DMS 273 treated with DMSO at 0.1 percent for 48 hours (cell line): ENCODE measurements around the gene LAD1.

Experiments used
- DNase-seq: peaks from one replicate; lab custom pipeline; 2025; lab: John Stamatoyannopoulos, UW

LAD1 gene

DNA sequence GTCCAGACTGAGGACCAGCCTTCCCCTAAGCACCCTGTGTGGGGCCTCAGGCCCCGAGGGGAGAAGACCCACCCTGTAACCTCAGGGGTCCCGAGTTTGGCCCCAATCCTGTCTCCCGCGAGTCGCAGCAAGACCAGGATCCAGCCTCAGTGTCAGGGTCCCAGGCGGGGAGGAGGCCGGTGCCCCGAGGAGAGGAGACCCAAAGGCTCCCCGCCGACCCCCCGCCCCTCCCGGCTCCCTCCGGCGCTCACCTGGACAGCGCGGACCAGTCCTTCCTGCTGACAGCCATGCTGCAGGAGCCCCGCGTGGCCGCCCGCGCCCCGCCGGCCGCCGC is at the start of gene LAD1:
Gene LAD1 (minus strand): TSS at position 307 of the 334 bp plus-strand sequence. CDS start 18 bp downstream, at position 289.
- DNase-seq = no peak

DNA sequence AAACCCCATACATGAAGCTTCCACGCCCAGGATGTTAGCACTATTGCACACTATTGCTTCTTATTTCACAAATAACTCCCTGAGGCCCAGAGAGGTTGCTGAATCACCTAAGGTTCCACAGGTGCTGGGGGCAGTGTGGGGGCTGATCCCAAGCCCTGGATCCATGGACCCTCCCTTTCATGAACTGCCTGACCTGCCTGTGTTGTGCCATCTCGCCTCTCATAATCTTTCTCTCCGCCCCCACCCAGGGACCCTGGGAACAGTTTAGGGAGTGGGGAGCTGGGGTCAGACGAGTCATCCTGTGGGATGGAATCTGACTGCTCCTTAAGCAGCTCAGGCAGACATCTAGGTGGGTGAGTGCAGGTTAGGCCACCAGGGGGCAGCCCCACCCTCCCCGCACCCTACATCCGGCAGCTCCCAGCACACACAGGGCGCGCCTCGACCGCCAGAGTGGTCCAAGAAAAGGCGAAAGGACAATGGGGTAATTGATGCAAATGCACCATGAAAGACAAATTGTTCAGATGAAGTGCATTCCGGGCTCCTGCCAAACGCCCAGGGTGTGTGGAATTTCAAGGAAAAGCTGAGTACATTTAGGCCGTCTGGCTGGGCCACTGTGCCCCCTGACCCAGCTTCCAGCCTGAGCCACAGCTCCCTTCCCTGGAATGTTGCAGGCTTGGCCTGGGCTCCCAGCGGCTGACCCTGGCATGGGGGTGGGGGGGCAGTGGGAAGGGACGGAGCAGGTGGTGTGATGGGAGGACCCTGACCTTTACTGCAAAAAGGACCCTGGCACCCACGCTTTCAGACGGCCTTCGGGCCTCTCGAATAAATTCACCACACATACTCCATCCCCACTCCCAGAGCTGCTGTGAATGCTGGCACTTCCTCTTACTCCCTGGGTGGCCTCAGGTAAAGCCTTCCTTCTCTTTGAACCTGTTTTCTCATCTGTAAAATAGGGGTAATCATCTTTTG is 49.1 kb upstream of the LAD1 start:
- no peak for DNase-seq

GRCh38 chr1:201445310-201445709 is 46.2 kb upstream of the LAD1 start:
- no peak for DNase-seq

- no peak for DNase-seq
These were observed 45.7 kb upstream of the LAD1 start for GRCh38 chr1:201444792-201445191.

DNA sequence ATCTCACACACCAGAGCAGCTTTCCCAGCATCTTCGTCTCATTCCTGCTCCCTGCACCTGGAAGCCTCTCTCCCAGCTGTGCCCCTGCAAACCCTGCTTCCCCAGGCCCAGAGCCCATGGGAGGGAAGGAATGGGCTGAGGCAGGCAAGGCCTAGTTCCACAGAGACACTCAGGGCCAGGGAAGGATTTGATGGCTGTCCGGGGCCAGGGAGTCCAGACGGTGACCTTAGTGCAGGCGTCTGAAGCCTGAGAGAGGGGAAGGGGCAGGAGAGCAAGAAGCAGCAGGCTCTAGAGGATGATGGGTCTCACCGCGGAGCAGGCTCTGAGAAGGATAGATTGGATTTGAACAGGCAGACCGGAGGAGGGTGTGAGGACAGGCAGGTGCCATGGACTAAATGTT is 44.6 kb upstream of the LAD1 start:
- DNase-seq = no peak

DNA sequence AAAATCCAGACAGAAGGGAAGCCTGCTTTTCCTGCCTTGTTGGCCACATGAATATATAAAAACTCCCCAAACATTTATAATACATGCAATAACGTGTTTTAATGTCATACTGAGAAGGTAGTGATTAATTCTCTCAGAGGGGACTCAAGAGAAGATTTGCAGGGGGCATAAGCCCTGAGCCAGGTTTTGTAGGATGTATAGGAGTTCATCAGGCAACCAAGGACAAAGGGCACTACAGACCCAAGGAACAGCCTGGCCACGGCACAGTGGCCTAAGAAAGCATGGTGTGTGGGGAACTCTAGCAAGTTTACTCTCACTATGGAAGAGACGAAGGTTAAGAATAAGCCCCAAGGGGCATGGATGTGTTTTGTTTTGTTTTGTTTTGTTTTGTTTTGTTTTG is 37.8 kb upstream of the LAD1 start:
- no peak for DNase-seq

DNA sequence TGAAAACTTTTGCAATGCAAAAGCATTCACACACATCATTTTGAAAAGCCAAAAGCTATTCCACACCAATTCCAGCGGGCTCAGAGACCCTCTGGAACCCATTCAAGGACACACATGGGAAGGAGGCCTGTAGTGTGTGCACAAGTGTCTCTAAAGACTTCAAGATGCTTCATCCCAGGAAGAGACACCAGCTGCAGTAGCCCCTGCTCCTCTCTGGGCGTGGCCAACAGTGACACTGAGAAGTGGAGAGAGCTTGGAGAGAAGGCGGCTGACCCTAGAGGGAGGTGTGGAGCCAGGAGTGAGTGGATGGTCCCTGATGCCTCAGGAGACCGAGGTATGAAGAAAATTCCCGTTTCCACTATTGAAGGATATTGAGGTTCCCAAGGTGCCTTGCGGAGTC is 37.3 kb upstream of the LAD1 start:
- DNase-seq = no peak

DNA sequence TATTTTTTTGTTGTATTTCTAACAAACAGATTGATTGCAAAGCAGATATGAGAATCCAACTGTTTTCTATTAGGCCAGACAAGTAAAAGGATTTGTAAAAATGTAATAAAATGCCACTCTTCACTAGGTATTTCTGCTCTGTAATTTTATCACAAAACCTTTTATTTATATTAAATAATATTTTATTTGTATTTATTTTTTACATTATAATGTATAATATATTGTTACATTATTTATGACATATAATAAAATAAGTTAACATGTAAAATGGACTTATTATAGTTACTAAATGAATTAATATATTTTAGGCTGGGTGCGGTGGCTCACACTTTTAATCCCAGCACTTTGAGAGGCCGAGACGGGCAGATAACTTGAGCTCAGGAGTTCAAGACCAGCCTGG is 35.1 kb upstream of the LAD1 start:
- DNase-seq = no peak

DNA sequence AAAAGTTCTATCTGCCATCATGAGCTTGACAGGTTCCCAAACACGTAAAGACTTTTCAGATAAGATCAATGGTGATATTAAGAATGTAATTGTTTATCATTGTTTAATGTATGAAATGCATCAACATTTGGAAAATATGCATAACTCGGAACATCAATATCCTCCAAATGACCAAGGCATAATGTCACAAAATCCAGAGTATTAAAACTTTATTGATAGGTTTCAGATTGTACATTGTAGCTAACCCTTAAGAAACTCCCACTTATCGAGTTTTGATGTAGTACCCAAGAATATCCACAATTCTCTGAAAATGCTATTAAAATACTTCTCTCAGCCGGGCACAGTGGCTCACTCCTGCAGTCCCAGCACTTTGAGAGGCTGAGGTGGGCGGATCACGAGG is 34.5 kb upstream of the LAD1 start:
- DNase-seq = no peak

- DNase-seq = peak; percentile 68
These were observed 31.7 kb upstream of the LAD1 start for GRCh38 chr1:201430776-201431175.

DNA sequence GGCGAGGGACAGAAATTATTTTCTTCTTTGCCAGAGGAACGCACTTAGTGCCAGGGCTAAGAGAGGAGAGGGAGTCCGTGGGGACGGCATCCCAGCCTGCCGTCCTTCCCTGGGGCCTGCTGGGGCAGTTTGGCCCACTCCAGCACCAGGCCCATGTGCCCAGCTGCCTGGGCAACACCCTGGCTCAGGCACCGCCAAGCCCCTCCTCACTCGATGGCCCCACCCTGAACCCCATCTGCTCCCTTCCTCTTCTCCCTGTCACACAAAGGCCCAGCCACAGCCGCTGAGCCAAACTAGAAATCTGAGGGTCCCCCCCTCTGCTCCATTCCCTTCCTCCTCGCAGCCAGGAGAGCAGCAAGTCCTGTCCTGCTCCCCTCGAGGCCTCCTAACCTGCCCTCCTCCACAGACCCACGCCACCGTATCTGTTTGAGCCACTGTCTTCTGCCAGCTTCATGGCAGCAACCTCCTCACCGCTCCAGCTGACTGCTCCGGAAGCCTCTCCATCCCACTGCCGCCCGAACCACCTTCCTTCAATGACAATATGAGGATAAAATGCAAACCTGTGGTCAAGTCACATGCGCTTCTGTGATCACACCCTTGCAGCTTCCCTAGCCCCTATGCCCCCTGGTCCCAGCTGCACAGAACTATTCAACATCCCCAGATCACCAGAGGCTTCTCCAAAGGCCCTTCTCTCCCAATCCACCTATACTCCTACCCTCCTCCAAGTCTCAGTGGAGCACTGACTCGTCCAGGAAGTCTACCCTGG is 30.8 kb upstream of the LAD1 start:
- DNase-seq = no peak

DNA sequence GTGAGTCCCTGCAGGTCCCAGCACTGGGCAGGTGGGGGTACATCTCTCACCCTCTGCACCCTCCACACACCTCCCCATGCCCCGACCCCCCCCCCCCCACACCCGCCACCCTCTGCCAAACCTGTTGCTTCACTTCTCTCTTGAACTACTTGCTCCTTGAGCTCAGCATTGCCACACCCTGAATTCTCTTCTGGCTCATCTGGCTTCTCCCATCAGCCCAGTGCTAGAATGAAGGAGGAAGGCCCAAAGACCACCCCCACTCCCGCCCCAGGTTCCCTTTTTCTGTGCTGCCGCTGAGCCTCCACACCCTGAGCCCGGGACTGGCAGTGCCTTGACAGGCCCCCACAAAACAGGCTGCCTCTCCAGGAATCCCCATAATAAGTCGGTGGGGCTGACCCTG is 28.8 kb upstream of the LAD1 start:
- DNase-seq = no peak

GRCh38 chr1:201426479-201427310 is 27.6 kb upstream of the LAD1 start:
- DNase-seq = peak; percentile 67

DNA sequence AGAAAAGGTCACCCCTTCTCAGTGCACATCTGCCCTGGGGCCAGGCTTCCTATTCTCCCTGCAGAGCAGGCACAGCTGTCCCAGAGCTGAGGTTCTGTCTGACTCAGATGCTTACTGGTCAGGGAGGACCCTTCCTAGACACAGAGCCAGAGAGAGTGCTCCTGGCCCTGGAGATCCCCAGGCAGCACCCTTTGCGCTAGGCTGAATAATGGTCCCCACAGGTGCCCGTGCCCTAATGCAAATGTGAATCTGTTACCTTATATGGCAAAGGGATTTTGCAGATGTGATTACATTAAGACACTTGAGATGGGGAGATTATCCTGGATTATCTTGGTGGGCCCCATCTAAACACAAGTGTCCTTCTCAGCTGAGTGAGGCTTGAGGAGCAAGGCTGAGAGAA is 25.0 kb upstream of the LAD1 start:
- DNase-seq = no peak

DNA sequence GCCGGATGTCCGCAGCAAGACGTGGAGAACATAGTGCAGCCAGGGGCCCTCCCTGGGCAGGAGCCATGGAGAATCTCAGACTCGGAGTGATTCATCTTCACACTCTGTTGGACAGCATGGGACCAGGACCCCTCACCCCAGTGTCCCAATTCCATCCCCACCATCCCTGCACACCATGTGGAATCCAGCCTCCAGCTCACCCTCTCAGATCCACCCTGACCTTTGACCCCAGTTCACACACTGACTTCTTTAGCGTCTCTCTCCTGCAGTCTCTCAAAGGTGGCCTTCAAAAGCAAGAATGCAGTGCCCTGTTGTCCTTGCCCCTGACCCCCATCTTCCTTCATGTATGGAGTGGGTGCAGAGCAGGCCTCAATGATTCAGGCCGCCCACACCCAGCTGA is 24.5 kb upstream of the LAD1 start:
- no peak for DNase-seq

DNA sequence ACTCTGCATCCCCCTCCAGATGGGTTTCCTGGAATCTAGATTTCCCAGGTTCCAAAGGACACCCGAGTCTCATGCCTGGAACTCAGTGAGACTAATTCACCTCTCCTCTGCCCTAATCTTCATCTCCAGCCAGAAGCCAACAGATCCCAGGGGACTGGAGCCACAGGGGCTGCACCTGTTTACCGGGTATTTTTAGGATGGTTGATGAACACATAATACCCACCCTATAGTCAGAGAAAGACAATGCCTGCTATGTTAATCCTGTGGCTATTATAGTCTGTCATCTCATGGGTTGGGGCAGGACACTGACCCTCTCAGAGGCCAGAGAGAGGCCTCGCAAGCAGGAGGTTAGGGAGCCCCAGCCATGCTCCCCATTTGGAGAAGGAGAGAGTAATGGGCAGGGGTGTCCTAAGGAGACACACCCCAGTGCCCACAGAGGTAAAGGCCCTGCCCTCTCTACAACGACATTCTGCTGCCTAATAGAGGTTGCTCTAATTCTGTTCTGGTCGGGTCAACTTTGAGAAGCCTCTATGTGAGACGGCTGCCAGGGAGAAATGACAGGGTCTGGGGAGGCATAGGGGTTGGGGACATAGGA is 23.4 kb upstream of the LAD1 start:
- no peak for DNase-seq

DNA sequence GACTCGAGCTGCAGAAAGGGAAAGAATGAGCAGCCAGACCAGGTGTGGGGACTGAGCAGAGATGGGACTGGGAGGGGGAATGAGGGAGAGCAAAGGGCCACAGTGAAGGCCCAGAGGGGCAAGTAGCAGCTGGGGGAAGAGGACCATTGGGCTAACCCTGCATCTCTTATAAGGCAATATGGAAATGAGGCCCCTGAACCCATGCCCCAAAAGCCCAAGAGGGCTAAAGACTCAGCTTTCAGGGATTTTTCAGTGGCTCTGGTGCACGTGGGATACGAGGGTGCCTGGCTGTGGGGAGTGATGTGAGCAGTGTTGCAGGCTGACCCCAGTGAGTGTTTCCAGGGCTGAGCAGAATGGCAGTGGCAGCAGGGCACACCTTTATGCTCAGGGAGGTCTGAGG is 22.9 kb upstream of the LAD1 start:
- no peak for DNase-seq

GRCh38 chr1:201421041-201421440 is 21.9 kb upstream of the LAD1 start:
- DNase-seq = no peak

DNA sequence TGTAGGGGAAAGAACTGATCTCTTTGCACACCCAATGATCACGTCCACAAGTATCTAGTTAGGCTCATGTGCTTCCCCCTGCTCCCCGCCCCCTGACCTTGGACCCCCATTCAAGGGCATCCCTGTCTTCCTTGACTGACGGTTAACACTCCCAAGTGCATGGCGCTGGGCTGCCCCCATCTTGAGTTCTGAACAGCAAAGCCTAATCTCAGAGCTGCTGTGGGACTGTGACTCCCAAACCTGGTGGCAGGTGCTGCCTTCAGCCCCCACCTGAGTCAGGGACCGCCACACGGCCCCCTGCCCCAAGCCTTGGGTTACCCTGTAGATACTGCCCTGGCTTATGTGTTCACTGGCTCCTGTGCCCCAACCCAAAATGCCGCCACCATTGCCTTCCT is 21.5 kb upstream of the LAD1 start:
- DNase-seq = no peak

GRCh38 chr1:201419746-201420607 is 20.9 kb upstream of the LAD1 start:
- no peak for DNase-seq

DNA sequence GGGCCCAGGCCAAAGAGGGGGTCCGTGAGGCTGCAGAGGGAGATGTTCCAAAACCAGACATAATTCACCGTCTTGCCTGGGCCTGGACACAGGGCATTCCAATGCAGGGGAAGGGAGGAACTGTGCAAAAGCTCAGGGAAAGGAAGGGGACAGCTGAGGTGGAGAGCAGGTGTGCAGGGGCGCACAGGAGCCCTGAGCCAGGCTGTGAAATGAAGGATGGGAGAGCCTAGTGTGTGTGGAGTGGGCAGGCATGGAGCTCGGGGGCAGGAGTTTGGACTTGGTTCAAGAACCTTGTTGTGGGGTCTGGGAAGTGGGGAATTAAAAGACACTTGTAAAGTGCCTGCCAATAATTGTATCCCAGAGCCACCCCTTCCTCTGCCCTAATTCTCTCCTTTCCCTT is 20.1 kb upstream of the LAD1 start:
- DNase-seq = no peak
